Urothelium cell line (cell line): ENCODE data around the gene GPC6.

ENCODE experiments used
- DNase-seq: peaks from one replicate; pipeline ENCODE4 v3.0.0; 2011; ENCODE audit warnings: low spot score, mixed read lengths
- FAIRE-seq: peaks from 2 replicates; lab custom pipeline; 2011; peaks lifted over from hg19 to GRCh38; lab: Jason Lieb, UNC

Gene GPC6

DNA sequence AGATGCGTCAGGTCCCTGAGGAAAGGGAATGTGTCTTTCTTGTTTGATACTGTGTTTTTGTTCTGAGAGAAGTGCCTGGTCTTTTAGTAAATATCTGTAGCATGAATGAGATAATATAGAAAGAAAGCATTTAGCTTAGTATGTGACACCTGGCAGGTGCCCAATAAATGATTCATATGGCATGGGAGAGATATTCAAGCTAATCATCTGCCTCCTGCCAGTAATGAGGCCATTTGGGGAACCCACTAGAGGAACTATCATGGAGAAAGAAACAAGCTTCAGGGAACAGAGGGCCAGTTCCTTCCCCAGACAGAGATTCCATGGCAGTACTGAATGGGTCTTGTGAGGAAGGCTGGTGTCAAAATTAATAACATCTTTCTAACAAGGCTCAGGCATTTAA lies 648.9 kb downstream of the GPC6 start:
- DNase-seq (no peak), FAIRE-seq (no peak)

DNA sequence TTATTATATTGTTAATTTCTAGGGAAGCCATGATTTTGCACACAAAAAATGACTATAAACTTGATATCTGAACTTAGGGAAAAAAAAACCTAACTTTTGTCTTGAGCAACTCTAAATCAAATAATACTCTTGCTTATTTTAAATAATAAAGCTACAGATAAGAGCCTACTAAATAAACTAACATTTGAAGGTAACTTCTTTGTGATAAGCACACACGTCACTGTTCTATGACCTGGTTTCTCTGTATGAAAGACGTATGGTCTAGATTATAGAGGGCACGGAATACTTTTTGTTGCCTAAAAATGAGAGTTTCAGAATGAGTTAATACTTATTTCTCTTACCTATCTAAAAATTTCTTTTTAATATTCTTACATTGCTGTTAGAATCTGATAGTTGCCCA lies 649.6 kb downstream of the GPC6 start:
- DNase-seq (no peak), FAIRE-seq (no peak)

- no peak for DNase-seq
- FAIRE-seq = no peak
These were observed 652.1 kb downstream of the GPC6 start for GRCh38 chr13:93878675-93879074.

GRCh38 chr13:93881411-93881810 lies 654.8 kb downstream of the GPC6 start:
- DNase-seq = no peak
- no peak for FAIRE-seq

DNA sequence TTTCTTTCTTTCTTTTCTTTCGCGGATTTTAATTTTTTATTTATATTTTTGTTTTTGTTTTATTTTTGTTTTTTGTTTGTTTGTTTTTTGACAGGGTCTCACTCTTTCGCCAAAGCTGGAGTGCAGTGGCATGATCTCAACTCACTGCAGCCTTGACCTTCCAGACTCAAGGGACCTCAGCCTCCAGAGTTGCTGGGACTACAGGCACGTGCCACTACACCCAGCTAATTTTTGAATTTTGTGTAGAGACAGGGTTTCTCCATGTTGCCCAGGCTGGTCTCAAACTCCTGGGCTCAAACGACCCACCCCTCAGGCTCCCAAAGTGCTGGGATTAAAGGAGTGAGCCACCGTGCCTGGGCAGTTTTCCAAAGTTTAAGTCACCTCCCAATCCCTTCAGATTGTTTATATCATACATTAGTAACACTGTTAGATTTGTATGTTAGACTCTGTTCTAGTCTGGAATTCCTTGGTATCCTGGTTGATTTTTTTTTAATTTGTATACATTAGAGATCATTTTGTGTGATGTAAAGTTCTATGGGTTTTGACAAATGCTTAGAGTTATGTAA lies 655.6 kb downstream of the GPC6 start:
- no peak for FAIRE-seq
- no peak for DNase-seq

- no peak for DNase-seq
- FAIRE-seq = no peak
These were observed 662.9 kb downstream of the GPC6 start for GRCh38 chr13:93889430-93889951.

DNA sequence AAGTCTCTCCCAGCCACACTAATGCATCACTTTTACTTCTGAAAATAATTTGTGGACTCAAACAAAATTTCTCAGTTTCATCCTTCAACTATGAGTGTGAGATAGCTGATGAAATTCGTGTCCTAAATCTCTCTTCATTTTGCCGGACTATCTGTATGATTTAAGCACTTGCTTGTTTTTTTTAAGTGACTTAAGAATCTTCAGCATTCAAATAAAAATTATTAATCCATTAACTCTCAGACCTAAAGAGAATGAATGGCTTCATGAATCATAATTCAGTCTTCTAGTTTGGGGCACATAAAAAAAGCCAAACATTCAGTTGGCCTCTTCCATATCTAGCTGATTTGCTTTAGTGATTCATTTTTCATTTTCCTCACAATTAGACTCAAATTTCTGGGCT lies 673.4 kb downstream of the GPC6 start:
- FAIRE-seq (no peak), DNase-seq (no peak)

DNA sequence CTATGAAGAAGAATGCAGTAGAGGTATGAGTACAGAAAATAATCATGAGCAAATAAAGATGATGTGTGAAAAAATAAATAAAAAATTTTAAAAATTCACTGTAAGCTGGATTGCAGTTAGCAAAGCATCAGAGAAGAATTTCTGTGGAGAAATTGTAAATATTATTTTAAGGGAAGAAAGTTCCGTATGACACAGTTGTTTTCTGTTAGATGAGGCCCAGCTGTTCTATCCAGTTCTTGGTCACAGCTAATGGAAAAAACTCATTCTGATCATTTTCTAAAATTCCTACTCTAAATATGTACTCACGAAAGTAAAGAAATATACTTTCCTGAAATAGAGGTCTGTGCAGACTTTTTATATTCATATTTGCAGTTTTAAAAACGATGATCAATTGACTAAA lies 674.1 kb downstream of the GPC6 start:
- DNase-seq = no peak
- no peak for FAIRE-seq

DNA sequence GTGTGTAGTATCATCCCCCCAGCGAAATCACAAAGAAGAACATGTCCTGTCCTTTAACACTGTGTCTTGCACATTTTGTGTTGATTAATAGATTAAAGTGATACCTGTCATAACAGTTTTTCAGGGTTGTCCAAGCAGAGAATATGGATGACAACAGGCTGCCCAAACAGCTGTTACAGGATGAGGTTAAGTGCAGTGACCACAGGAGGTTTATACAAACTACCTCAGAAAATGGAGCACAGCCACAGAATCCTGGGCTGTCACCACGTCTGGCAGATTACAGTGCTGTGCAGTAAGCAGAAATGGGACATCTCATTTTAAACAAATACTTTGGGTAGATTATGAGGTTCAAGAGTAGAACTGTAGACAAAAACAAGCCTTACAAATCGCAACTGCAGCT lies 677.3 kb downstream of the GPC6 start:
- FAIRE-seq (no peak), DNase-seq (no peak)

DNA sequence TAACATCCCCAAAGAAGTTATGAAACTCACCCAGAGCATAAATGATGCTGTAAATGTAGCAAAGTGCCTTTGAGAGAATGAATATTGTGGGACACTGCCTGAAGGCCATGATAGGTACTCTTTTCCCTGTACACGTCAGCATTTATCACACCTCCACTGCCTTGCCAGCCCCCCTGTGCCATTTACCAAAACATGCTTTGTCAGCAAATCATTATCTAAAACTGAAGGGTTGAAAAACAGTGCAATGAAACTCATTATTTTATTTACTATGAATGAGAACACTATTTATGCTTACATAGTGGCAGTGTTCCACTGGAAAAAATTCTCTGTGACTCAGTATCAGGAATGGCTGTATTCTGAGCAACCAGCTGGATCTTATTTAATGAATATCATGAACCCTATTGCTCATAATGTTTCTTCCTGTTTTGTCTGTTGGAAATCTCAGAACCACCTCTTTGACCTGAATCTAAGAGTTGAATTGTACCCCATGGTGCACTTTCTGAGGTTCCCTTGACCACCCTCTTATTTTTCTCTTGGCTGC lies 688.7 kb downstream of the GPC6 start:
- FAIRE-seq (no peak), DNase-seq (no peak)

DNA sequence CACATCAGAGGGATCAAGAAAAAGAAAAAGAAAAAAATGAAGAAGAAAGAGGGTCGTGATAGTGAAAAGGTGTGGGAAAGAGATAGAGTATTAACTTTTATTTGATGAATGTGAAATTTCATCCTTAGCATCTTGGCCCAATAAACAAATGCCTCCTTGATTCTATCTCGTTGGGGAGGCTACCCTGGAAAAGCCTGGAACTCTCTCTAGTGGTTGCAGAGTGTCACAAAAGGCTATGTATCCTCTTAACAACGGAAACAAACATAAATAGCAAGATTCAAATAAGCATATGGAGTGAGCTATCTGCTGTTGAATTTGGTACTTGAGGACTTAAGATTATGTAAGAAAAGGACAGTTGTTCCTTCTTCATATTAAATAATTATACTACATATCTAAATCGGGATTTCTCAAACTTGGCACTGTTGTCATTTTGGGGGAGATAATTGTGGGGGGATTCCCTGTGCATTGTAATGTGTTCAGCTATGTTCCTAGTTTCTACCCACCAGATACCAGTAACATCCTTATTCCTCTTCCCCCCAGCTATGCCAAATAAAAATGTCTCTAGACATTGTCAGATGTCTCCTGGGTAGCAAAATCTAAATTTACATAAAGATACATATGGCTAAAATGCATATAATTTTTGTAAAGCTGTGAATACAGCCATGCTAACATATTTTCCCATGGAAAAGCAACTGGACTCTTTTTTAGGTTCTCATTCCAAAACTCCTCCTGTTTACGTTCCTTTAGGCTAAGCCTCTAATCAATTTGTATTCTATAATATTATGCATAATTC lies 695.7 kb downstream of the GPC6 start:
- no peak for FAIRE-seq
- DNase-seq = no peak

DNA sequence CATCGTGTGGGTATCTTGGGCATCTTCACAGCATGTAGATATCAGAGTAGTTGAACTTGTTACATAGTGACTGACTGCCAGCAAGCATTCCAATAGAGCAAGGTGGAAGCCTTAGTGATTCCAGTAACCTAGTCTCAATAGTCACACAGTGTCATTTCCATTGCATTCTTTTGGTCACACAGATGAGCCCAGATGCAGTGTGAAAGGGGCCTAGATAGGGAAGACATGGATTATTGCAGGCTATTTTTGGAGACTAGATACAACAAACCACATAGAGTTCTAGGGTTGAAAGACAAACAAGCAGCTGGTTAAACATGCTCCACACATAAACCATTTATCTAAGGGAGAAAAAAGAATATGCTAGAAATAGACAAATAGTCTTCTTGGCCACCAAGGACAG lies 699.4 kb downstream of the GPC6 start:
- DNase-seq = no peak
- FAIRE-seq = no peak

GRCh38 chr13:93926425-93926824 lies 699.8 kb downstream of the GPC6 start:
- FAIRE-seq = no peak
- no peak for DNase-seq

- no peak for DNase-seq
- FAIRE-seq = no peak
These were observed 700.8 kb downstream of the GPC6 start for GRCh38 chr13:93927431-93927830.

GRCh38 chr13:93932901-93933300 lies 706.3 kb downstream of the GPC6 start:
- FAIRE-seq (no peak), DNase-seq (no peak)

GRCh38 chr13:93936901-93937300 lies 710.3 kb downstream of the GPC6 start:
- no peak for FAIRE-seq
- DNase-seq = no peak

- no peak for DNase-seq
- no peak for FAIRE-seq
These were observed 714.8 kb downstream of the GPC6 start for GRCh38 chr13:93941444-93941843.

DNA sequence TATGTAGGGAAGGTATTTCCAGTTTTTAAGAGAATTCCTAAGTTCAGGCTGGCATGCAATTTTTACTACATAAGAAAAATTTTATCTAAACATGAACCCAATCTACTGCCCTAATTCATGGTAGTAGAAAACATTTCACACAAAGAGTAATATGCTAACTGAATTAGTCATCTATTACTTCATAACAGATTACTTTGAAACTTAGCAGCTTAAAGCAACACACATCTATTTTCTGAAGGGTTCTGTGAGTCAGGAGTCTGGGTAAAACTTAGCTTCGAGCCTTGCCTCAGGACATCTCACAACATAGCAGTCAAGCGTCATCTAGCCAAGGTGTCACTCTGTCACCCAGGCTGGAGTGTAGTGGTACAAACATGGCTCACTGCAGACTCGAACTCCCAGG lies 715.4 kb downstream of the GPC6 start:
- no peak for DNase-seq
- no peak for FAIRE-seq

DNA sequence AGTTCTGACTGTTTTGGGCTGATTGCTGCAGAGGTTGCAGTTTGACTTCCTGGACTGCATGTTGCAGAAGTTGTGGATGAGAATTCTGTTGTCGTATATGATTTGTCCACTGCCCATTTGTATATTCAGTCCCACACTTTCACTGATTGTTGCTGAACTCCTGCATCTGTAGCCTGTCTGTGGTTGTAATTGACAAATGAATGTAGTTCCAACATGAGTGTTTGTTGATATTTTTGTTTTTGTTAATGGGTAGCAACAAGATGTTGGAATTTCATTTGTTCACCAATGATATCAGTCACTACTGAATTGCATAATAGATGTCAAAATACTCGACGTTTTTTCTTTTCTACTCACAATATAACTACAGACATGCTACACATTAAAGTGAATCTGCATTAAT lies 719.0 kb downstream of the GPC6 start:
- DNase-seq (no peak), FAIRE-seq (no peak)

DNA sequence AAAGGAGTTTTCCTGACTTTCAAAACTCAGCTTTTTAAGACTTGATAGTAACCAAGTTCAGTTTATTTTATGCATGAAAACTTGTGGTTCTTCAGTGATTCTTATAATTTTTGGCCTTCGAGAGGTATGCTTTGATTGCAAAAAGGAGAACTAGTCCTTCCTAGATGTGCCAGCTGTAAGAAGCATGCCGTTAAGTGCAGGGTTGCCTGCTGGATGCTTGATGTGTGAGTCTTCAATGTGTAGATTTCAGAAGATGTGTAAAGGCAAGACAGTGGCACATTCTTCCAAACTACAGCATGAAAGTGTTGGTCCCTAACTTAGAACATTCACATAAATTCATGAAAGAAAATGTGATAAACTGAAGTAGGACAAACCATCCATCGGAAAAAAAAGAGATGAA lies 720.4 kb downstream of the GPC6 start:
- FAIRE-seq (no peak), DNase-seq (no peak)

DNA sequence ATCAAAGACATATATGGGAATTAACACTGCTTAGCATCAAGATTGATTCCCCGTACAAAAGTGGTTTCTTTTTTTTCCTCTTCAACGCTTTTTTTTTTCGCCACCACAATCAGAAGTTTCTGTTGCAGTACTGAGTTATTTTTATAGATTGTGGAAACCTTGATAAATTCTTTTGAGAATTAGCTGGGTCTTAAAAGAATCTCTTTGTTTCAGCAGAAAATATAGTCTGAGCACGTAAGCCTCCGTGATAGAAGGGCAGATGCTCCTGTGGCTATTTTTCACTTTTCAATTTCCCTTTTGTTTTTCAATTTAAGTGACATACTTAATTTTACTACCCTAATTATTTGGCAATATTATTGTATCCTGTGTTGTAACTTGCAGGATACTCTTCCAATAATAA lies 721.0 kb downstream of the GPC6 start:
- DNase-seq (no peak), FAIRE-seq (no peak)

- DNase-seq (no peak), FAIRE-seq (no peak)
These were observed 721.7 kb downstream of the GPC6 start for GRCh38 chr13:93948162-93948922.
